HepG2 (cell line): ENCODE measurements around the gene NUF2. TPM values are rescaled to one million over a fixed set of nuclear protein-coding genes. Genes with fewer than 3 reads are reported as not detected.

ENCODE experiments used
- ATAC-seq: fragments of 200-7000 bp; cut with Tn5 transposase; 3 replicates; pipeline ENCODE4 v1.9.1; 2020; ENCODE audit warnings: mild to moderate bottlenecking, moderate library complexity
- BruUV-seq: library from RNA; stranded (reverse); fragments of 400-500 nt; replicated peaks from 2 replicates; lab custom pipeline; 2021; lab: Mats Ljungman, UMichigan
- CTCF ChIA-PET: fragments of 300-600 bp; formaldehyde crosslinking; extraction: SDS; loops from one replicate; lab custom pipeline; 2021; ENCODE audit warnings: low total read pairs, inconsistent platforms, low intra/inter-chr PET ratio; lab: Yijun Ruan, JAX
- POLR2A ChIA-PET: fragments of 350-600 bp; sonication (Branson Sonifier 250); formaldehyde crosslinking; loops from one replicate; lab custom pipeline; 2020; ENCODE audit warnings: antibody characterized with exemption, inconsistent platforms; lab: Yijun Ruan, JAX
- DNase-seq: peaks from one replicate; pipeline ENCODE4 v3.0.0-alpha.2; 2015; ENCODE audit warnings: low spot score
- FAIRE-seq: peaks from 3 replicates; lab custom pipeline; 2011; peaks lifted over from hg19 to GRCh38; lab: Jason Lieb, UNC
- H2AFZ ChIP-seq: one replicate; pipeline ENCODE4 v1.6.1; 2011; ENCODE audit warnings: low read length, inconsistent platforms
- H3K27ac ChIP-seq: fragments of 300-600 bp; 3 replicates; pipeline ENCODE4 v1.8.0; 2011; ENCODE audit warnings: mixed run types, mild to moderate bottlenecking, mixed read lengths, low read length, inconsistent platforms; ENCODE audit not compliant: insufficient read depth; ENCODE audit errors: extremely low read length
- H3K27me3 ChIP-seq, 2 experiments: fragments of 200-600 bp in 1 of 2; 2 replicates in 1 of 2; 3 replicates in 1 of 2; pipeline versions ENCODE4 v1.6.0 to v1.8.0; 2011; ENCODE audit warnings: low read length in 2 of 2, mild to moderate bottlenecking in 2 of 2, moderate library complexity in 2 of 2, inconsistent platforms in 1 of 2; ENCODE audit not compliant: insufficient read depth in 2 of 2, control insufficient read depth in 1 of 2
- H3K36me3 ChIP-seq, 2 experiments: fragments of 200-600 bp in 1 of 2; replicated peaks in 1 of 2; 2 replicates in 1 of 2; 3 replicates in 1 of 2; pipeline versions ENCODE4 v1.5.1 to v1.8.0; 2011; ENCODE audit warnings: low read length in 2 of 2, inconsistent platforms in 1 of 2; ENCODE audit not compliant: insufficient read depth in 2 of 2, control insufficient read depth in 1 of 2
- H3K4me1 ChIP-seq: 2 replicates; pipeline ENCODE4 v1.5.1; 2012; ENCODE audit warnings: low read length, inconsistent platforms; ENCODE audit not compliant: insufficient read depth
- H3K4me2 ChIP-seq: 2 replicates; pipeline ENCODE4 v1.6.0; 2011; ENCODE audit warnings: low read depth, low read length, inconsistent platforms
- H3K4me3 ChIP-seq, 3 experiments: fragments of 200-600 bp in 1 of 3; sonication (generic), shearing (Covaris generic) in 1 of 3; replicated peaks in 1 of 3; 2 replicates each; pipeline ENCODE4 v1.5.1; 2011 to 2016; ENCODE audit warnings: low read length in 3 of 3, inconsistent platforms in 2 of 3, low read depth in 2 of 3, mild to moderate bottlenecking in 2 of 3, control low read depth in 1 of 3, mixed read lengths in 1 of 3; ENCODE audit not compliant: insufficient read depth in 1 of 3
- H3K79me2 ChIP-seq: one replicate; pipeline ENCODE4 v1.6.1; 2011; ENCODE audit warnings: low read length, inconsistent platforms; ENCODE audit not compliant: insufficient read depth
- H3K9ac ChIP-seq: 2 replicates; pipeline ENCODE4 v1.6.0; 2011; ENCODE audit warnings: mild to moderate bottlenecking, low read depth, low read length, inconsistent platforms; ENCODE audit not compliant: insufficient read depth
- H3K9me3 ChIP-seq: 2 replicates; pipeline ENCODE4 v1.5.1; 2012; ENCODE audit warnings: mild to moderate bottlenecking, low read length
- H4K20me1 ChIP-seq: 2 replicates; pipeline ENCODE4 v1.6.0; 2011; ENCODE audit warnings: inconsistent platforms, mild to moderate bottlenecking, low read length, moderate library complexity; ENCODE audit not compliant: insufficient read depth
- BRD4 ChIP-seq: sonication (generic); formaldehyde crosslinking; IDR thresholded peaks from 2 replicates; pipeline ENCODE4 v1.4.0; 2020; ENCODE audit warnings: missing genetic modification reagents
- GTF2F1 ChIP-seq: fragments of 150-350 bp; IDR thresholded peaks from 2 replicates; pipeline ENCODE4 v1.6.1; 2014; ENCODE audit warnings: low read length
- KLF13 ChIP-seq: sonication (generic); formaldehyde crosslinking; IDR thresholded peaks from 2 replicates; pipeline ENCODE4 v1.4.0; 2020; ENCODE audit warnings: mild to moderate bottlenecking, missing genetic modification reagents
- KMT2A ChIP-seq: sonication (generic); formaldehyde crosslinking; IDR thresholded peaks from 2 replicates; pipeline ENCODE4 v1.4.0; 2020; ENCODE audit warnings: missing genetic modification reagents
- NFE2 ChIP-seq: sonication (generic); formaldehyde crosslinking; IDR thresholded peaks from 2 replicates; pipeline ENCODE4 v1.4.0; 2020; ENCODE audit warnings: missing genetic modification reagents
- NFE2L1 ChIP-seq: sonication (generic); formaldehyde crosslinking; IDR thresholded peaks from 2 replicates; pipeline ENCODE4 v1.4.0; 2020; ENCODE audit warnings: missing genetic modification reagents, mild to moderate bottlenecking, borderline replicate concordance
- PHF21A ChIP-seq: sonication (generic); formaldehyde crosslinking; IDR thresholded peaks from 2 replicates; pipeline ENCODE4 v1.5.0; 2020; ENCODE audit warnings: mild to moderate bottlenecking, missing genetic modification reagents
- REL ChIP-seq: sonication (generic); formaldehyde crosslinking; conservative IDR thresholded peaks from 2 replicates; pipeline ENCODE4 v1.8.0; 2022; ENCODE audit warnings: mild to moderate bottlenecking, missing genetic modification reagents, moderate library complexity
- TAF15 ChIP-seq: fragments of 200-400 bp; formaldehyde crosslinking; IDR thresholded peaks from one replicate; pipeline ENCODE4 v1.6.1; 2018; ENCODE audit warnings: mild to moderate bottlenecking, low read depth, low read length; ENCODE audit not compliant: poor library complexity, severe bottlenecking
- ZNF501 ChIP-seq: sonication (generic); formaldehyde crosslinking; IDR thresholded peaks from 2 replicates; pipeline ENCODE4 v1.5.1; 2020; ENCODE audit warnings: mild to moderate bottlenecking, moderate library complexity, missing genetic modification reagents
- ZNF569 ChIP-seq: sonication (generic); formaldehyde crosslinking; IDR thresholded peaks from 2 replicates; pipeline ENCODE4 v1.5.0; 2020; ENCODE audit warnings: mild to moderate bottlenecking, missing genetic modification reagents, moderate library complexity, borderline replicate concordance
- ZNF660 ChIP-seq: sonication (generic); formaldehyde crosslinking; IDR thresholded peaks from 2 replicates; pipeline ENCODE4 v1.5.1; 2020; ENCODE audit warnings: mild to moderate bottlenecking, low read depth, missing genetic modification reagents, borderline replicate concordance
- WGBS: methylation state at CpG from one replicate; pipeline ENCODE4 v1.1.6; 2017; ENCODE audit warnings: low lambda C conversion rate; 5-methylcytosine and 5-hydroxymethylcytosine counted together
- in situ Hi-C: cut with HindIII; loops from 2 replicates; pipeline ENCODE4 v1.10.0; 2017; ENCODE audit warnings: low pct_unique_long_range_greater_than_20kb; ENCODE audit not compliant: extremely low pct_ligation_motif_present
- intact Hi-C: fragments of 100-400 bp; cut with micrococcal nuclease; formaldehyde crosslinking; loops from one replicate; pipeline ENCODE4 v1.10.0; 2022; ENCODE audit not compliant: unreplicated experiment
- polyA plus RNA-seq, 8 experiments: library from polyadenylated mRNA; depleted of rRNA in 3 of 8; stranded (reverse) in 7 of 8; unstranded in 1 of 8; fragments of >200 nt; fragmentation: Illumina TruSeq in 4 of 8; extraction: Trizol in 4 of 8; gene quantifications; 2 replicates each; pipeline versions ENCODE4 v1.2.1 to v1.2.3, GENCODE V29; 2011 to 2016; ENCODE audit warnings: low read depth in 4 of 8, missing spikeins in 1 of 8, mixed read lengths in 1 of 8; ENCODE audit not compliant: insufficient read depth in 1 of 8
- total RNA-seq, 5 experiments: library from RNA; depleted of rRNA; stranded (reverse); fragments of >200 nt; fragmentation: Illumina TruSeq; extraction: Trizol; gene quantifications; 2 replicates each; pipeline ENCODE4 v1.2.3, GENCODE V29; 2016; ENCODE audit warnings: low read depth in 1 of 5
- TF ChIP-seq, protein P1 (sequence below): IDR thresholded peaks from 2 replicates; pipeline ENCODE4 v1.6.1; 2016; ENCODE audit warnings: low read depth
- TF ChIP-seq, protein P2 (sequence below): sonication (generic); formaldehyde crosslinking; IDR thresholded peaks from 2 replicates; pipeline ENCODE4 v1.5.1; 2020; ENCODE audit warnings: missing genetic modification reagents, mild to moderate bottlenecking, borderline replicate concordance

The NUF2 gene
- total and polyA plus RNA-seq, 2 of the 13 experiments (the other 11 are each of a cell fraction or from before 2014, with no cell fraction given): 26.0 to 39.4 TPM

DNA sequence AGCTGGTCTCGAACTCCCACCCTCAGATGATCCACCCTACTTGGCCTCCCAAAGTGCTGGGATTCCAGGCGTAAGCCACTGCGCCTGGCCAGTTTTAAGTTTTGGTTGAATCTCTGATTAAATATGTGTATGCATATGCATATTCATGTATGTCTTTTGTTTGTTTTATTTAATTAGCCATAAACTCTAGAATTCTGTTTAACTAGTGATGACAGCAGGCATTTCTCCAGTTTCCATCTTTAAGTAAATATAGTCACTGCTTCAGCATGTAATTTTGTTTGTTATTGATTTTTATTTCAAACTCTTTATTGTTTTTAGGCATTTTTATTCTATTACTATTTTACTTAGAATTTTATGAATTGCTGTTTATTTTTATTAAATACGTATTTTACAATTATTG is 58.0 kb downstream of the NUF2 start:
- DNase-seq (no peak), ATAC-seq (no peak), FAIRE-seq (no peak)
- intact Hi-C loops (no loop called here), in situ Hi-C loops (loop anchor here (25.0 kb wide), 1 partner anchor 1682 kb away; no protein-coding TSS in a partner anchor)
- Histone ChIP-seq H3K4me2 (no peak overlapping the region), H3K36me3 (no peaks in the 10 kb centered on the region), H3K27ac (no peak overlapping the region), H3K4me3 (no peak overlapping the region), H3K4me1 (peaks cover 8% of the 10 kb centered on the region; the same call in 1 of the 2 replicates), H3K27me3 (no peaks in the 10 kb centered on the region), H3K79me2 (no peaks in the 10 kb centered on the region), H3K9ac (no peak overlapping the region), H2AFZ (no peak overlapping the region), H3K9me3 (no peaks in the 10 kb centered on the region), H4K20me1 (no peaks in the 10 kb centered on the region)
- BruUV-seq: no TSS peak
- ChIA-PET CTCF (no interaction called here), POLR2A (no interaction called here)
- 59% methylated on average over 4 of the region's 4 CpGs for WGBS
- TF ChIP-seq BRD4 (CRISPR knock-in tag) (no peak), GTF2F1 (no peak), ZNF569 (CRISPR knock-in tag) (no peak), NFE2L1 (CRISPR knock-in tag) (no peak), TAF15 (no peak), ZNF660 (CRISPR knock-in tag) (no peak), PHF21A (CRISPR knock-in tag) (no peak), ZNF501 (CRISPR knock-in tag) (no peak), KLF13 (no peak), KMT2A (CRISPR knock-in tag) (no peak), REL (CRISPR knock-in tag) (no peak), NFE2 (no peak)
- TF ChIP-seq, protein P1, sequence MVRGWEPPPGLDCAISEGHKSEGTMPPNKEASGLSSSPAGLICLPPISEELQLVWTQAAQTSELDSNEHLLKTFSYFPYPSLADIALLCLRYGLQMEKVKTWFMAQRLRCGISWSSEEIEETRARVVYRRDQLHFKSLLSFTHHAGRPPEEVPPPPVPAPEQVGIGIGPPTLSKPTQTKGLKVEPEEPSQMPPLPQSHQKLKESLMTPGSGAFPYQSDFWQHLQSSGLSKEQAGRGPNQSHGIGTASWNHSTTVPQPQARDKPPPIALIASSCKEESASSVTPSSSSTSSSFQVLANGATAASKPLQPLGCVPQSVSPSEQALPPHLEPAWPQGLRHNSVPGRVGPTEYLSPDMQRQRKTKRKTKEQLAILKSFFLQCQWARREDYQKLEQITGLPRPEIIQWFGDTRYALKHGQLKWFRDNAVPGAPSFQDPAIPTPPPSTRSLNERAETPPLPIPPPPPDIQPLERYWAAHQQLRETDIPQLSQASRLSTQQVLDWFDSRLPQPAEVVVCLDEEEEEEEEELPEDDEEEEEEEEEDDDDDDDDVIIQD: no peak
- TF ChIP-seq, protein P2, sequence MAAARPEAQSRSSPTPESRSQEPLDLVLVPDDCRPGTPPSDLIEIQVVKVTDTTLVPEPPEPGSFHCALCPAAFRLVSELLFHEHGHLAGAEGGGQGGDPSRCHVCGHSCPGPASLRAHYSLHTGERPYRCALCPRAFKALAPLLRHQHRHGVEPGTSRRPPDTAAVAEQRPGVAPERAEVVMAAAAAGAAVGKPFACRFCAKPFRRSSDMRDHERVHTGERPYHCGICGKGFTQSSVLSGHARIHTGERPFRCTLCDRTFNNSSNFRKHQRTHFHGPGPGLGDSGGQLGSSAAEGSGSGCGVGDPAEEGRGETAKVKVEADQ (CRISPR knock-in tag): no peak
